Measurements from ENCODE around the gene GRXCR2.
"Not testable (repeated sequence)": the region's sequence is repeated elsewhere in the genome, so short reads cannot be mapped to it uniquely, and the experiment has no call there.

The GRXCR2 gene

GRCh38 chr5:145902421-145902820, 29.6 kb upstream of the GRXCR2 start:
- TF ChIP-seq CTCF (IDR thresholded peaks at IDR 0.05; ENCODE audit: low read depth, low read length), result no peak

GRCh38 chr5:145898171-145898570, 25.4 kb upstream of the GRXCR2 start:
- Histone ChIP-seq H3K36me3 (no peaks in the 10 kb centered on the region), H3K4me3 (ENCODE audit: low read depth, low read length) (no peak overlapping the region), H3K27me3 (ENCODE audit: insufficient read depth, low read depth, severe bottlenecking) (no peaks in the 10 kb centered on the region), H3K27ac (no peak overlapping the region), H3K9me3 (ENCODE audit: severe bottlenecking) (no peaks in the 10 kb centered on the region)
- TF ChIP-seq CTCF (IDR thresholded peaks at IDR 0.05; ENCODE audit: low read depth, low read length), result no peak
- DNase-seq, result no peak

More at GRCh38 chr5:145902421-145902820, 29.6 kb upstream of the GRXCR2 start:
- H3K4me3 ChIP-seq (ENCODE audit: low read depth, low read length), result no peak overlapping the region
- H3K27ac ChIP-seq, result no peak overlapping the region
- H3K9me3 ChIP-seq (ENCODE audit: severe bottlenecking), result no peaks in the 10 kb centered on the region
- no peaks in the 10 kb centered on the region for H3K36me3 ChIP-seq
- no peaks in the 10 kb centered on the region for H3K27me3 ChIP-seq (ENCODE audit: insufficient read depth, low read depth, severe bottlenecking)
- no peak for DNase-seq

- not testable (repeated sequence) for H3K27me3 ChIP-seq (ENCODE audit: insufficient read depth, low read depth, severe bottlenecking); H3K27ac ChIP-seq; H3K36me3 ChIP-seq; DNase-seq; H3K4me3 ChIP-seq (ENCODE audit: low read depth, low read length); H3K9me3 ChIP-seq (ENCODE audit: severe bottlenecking)
Measured at GRCh38 chr5:145891378-145891777, 18.6 kb upstream of the GRXCR2 start.

- DNase-seq, result no peak
- no peak for TF ChIP-seq CTCF (IDR thresholded peaks at IDR 0.05; ENCODE audit: low read depth, low read length)
- no peak overlapping the region for H3K27ac ChIP-seq
Measured at GRCh38 chr5:145889611-145890010, 16.8 kb upstream of the GRXCR2 start.

GRCh38 chr5:145887976-145888574, 15.3 kb upstream of the GRXCR2 start:
- TF ChIP-seq CTCF (IDR thresholded peaks at IDR 0.05; ENCODE audit: low read depth, low read length), result peak; percentile 83
- Histone ChIP-seq H3K9me3 (ENCODE audit: severe bottlenecking) (no peaks in the 10 kb centered on the region), H3K4me3 (ENCODE audit: low read depth, low read length) (no peak overlapping the region), H3K27me3 (ENCODE audit: insufficient read depth, low read depth, severe bottlenecking) (no peaks in the 10 kb centered on the region), H3K36me3 (no peaks in the 10 kb centered on the region), H3K27ac (no peak overlapping the region)
- DNase-seq, result peak; percentile 77

More at GRCh38 chr5:145889611-145890010, 16.8 kb upstream of the GRXCR2 start:
- Histone ChIP-seq H3K4me3 (ENCODE audit: low read depth, low read length) (no peak overlapping the region), H3K36me3 (no peaks in the 10 kb centered on the region), H3K27me3 (ENCODE audit: insufficient read depth, low read depth, severe bottlenecking) (no peaks in the 10 kb centered on the region), H3K9me3 (ENCODE audit: severe bottlenecking) (no peaks in the 10 kb centered on the region)

- Histone ChIP-seq H3K4me3 (ENCODE audit: low read depth, low read length) (no peak overlapping the region), H3K9me3 (ENCODE audit: severe bottlenecking) (no peaks in the 10 kb centered on the region), H3K36me3 (no peaks in the 10 kb centered on the region), H3K27me3 (ENCODE audit: insufficient read depth, low read depth, severe bottlenecking) (no peaks in the 10 kb centered on the region), H3K27ac (no peak overlapping the region)
- no peak for TF ChIP-seq CTCF (IDR thresholded peaks at IDR 0.05; ENCODE audit: low read depth, low read length)
- no peak for DNase-seq
Measured at GRCh38 chr5:145887217-145887616, 14.4 kb upstream of the GRXCR2 start.
